ENCODE data around the gene EZR. TPM values are rescaled to one million over a fixed set of nuclear protein-coding genes. Genes with fewer than 3 reads are reported as not detected.

The EZR gene
- polyA plus RNA-seq, 2 of the 4 experiments (the other 2 are of a cell fraction): 219 to 254 TPM

GRCh38 chr6:158854214-158855101 is 35.3 kb upstream of the EZR start:
- Histone ChIP-seq H3K4me1 (peaks cover 81% of the 10 kb centered on the region), H3K4me2 (peak overlapping the region; percentile 79), H3K9me3 (no peaks in the 10 kb centered on the region), H3K27ac (peak overlapping the region; percentile 92 to 97), H3K4me3 (peak overlapping the region; percentile 23; the same call in 2 of the 3 replicates)
- ATAC-seq: no peak
- ChIA-PET POLR2A (interaction anchor here (1.0 to 3.1 kb wide), 5 partner anchors 13 to 55 kb away, joined by 3 to 42 read pairs (median 6); partner anchors contain the start of gene EZR), CTCF (interaction anchor here (0.7 to 2.5 kb wide), 5 partner anchors 9 to 116 kb away, joined by 3 to 11 read pairs (median 3); no protein-coding TSS in a partner anchor)
- no peak for FAIRE-seq
- 27% methylated on average over 7 of the region's 7 CpGs for WGBS (ENCODE audit: missing lambda C conversion rate)
- DNase-seq (ENCODE audit: low read depth in 1 of 2, low spot score in 1 of 2): no peak
- no peak for TF ChIP-seq NPAS2 (CRISPR knock-in tag; IDR thresholded peaks at IDR 0.05; ENCODE audit: borderline replicate concordance)
- TF ChIP-seq FOXS1 (CRISPR knock-in tag; IDR thresholded peaks at IDR 0.05): no peak
- TF ChIP-seq EHF (CRISPR knock-in tag; IDR thresholded peaks at IDR 0.05): peak; percentile 56; the same call in 1 of the 2 replicates
- TF ChIP-seq MAFK (IDR thresholded peaks at IDR 0.05; ENCODE audit: partially characterized antibody): peak; percentile 17
- peak; percentile 80; the same call in 1 of the 2 replicates for TF ChIP-seq RARB (CRISPR knock-in tag; IDR thresholded peaks at IDR 0.05)
- 0 out of 2 replicates have a peak, but pooled peaks have one; percentile 20 for TF ChIP-seq HOXA7 (CRISPR knock-in tag; IDR thresholded peaks at IDR 0.05)
- no peak for TF ChIP-seq FOSL2 (IDR thresholded peaks at IDR 0.05)
- 0 out of 2 replicates have a peak, but pooled peaks have one; percentile 22 for TF ChIP-seq FOSL2 (CRISPR knock-in tag; IDR thresholded peaks at IDR 0.05)

- Histone ChIP-seq H3K9me3 (no peaks in the 10 kb centered on the region), H3K4me3 (peak overlapping the region; percentile 23; the same call in 2 of the 3 replicates), H3K4me2 (peak overlapping the region; percentile 79), H3K27ac (peak overlapping the region; percentile 92 to 97), H3K4me1 (peaks cover 87% of the 10 kb centered on the region)
- ATAC-seq (no peak; a peak in 1 of 6 replicates), FAIRE-seq (no peak), DNase-seq (ENCODE audit: low read depth in 1 of 2, low spot score in 1 of 2) (peak in 1 of 2 experiments; percentile 26)
- 18% methylated on average over 6 of the region's 6 CpGs for WGBS (ENCODE audit: missing lambda C conversion rate)
- TF ChIP-seq BHLHE40 (IDR thresholded peaks at IDR 0.05; ENCODE audit: low read depth, low read length) (no peak), CBX8 (IDR thresholded peaks at IDR 0.05) (no peak), SREBF2 (IDR thresholded peaks at IDR 0.05) (no peak), KDM5A (IDR thresholded peaks at IDR 0.05) (no peak), CBX2 (IDR thresholded peaks at IDR 0.05; ENCODE audit: borderline replicate concordance, low read depth) (no peak), SMC3 (IDR thresholded peaks at IDR 0.05) (no peak), PHF8 (IDR thresholded peaks at IDR 0.05; ENCODE audit: borderline replicate concordance, low read depth) (no peak), FOXS1 (CRISPR knock-in tag; IDR thresholded peaks at IDR 0.05) (no peak)
- TF ChIP-seq, protein P1, sequence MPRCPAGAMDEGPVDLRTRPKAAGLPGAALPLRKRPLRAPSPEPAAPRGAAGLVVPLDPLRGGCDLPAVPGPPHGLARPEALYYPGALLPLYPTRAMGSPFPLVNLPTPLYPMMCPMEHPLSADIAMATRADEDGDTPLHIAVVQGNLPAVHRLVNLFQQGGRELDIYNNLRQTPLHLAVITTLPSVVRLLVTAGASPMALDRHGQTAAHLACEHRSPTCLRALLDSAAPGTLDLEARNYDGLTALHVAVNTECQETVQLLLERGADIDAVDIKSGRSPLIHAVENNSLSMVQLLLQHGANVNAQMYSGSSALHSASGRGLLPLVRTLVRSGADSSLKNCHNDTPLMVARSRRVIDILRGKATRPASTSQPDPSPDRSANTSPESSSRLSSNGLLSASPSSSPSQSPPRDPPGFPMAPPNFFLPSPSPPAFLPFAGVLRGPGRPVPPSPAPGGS (IDR thresholded peaks at IDR 0.05): no peak
- POLR2A ChIA-PET: interaction anchor here (1.0 to 3.1 kb wide), 5 partner anchors 14 to 54 kb away, joined by 3 to 42 read pairs (median 6); partner anchors contain the start of gene EZR
- CTCF ChIA-PET: interaction anchor here (0.8 to 2.5 kb wide), 3 partner anchors 10 to 117 kb away, joined by 3 to 11 read pairs (median 5); no protein-coding TSS in a partner anchor
These were observed 34.7 kb upstream of the EZR start for GRCh38 chr6:158853880-158854213.

- CTCF ChIA-PET: interaction anchor here (2.0 to 2.5 kb wide), 2 partner anchors 16 to 117 kb away, joined by 5 to 11 read pairs; no protein-coding TSS in a partner anchor
- 1% methylated on average over 13 of the region's 13 CpGs for WGBS (ENCODE audit: missing lambda C conversion rate)
- TF ChIP-seq HES2 (IDR thresholded peaks at IDR 0.05) (no peak), MAX (IDR thresholded peaks at IDR 0.05) (peak; percentile 88), FOSB (CRISPR knock-in tag; IDR thresholded peaks at IDR 0.05) (no peak), SMC3 (IDR thresholded peaks at IDR 0.05) (no peak; the same call in 2 of the 3 replicates), RCOR1 (IDR thresholded peaks at IDR 0.05; ENCODE audit: low read depth, low read length) (no peak), MAZ (IDR thresholded peaks at IDR 0.05; ENCODE audit: borderline replicate concordance, low read depth, low read length) (no peak), CHD2 (IDR thresholded peaks at IDR 0.05; ENCODE audit: low read length, partially characterized antibody) (no peak), RFX5 (IDR thresholded peaks at IDR 0.05) (no peak), CBX8 (IDR thresholded peaks at IDR 0.05) (no peak), TFCP2L1 (CRISPR knock-in tag; IDR thresholded peaks at IDR 0.05) (no peak), PHF8 (IDR thresholded peaks at IDR 0.05; ENCODE audit: borderline replicate concordance, low read depth) (no peak), FOXS1 (CRISPR knock-in tag; IDR thresholded peaks at IDR 0.05) (no peak), HDAC2 (IDR thresholded peaks at IDR 0.05) (no peak), TP53 (CRISPR knock-in tag; IDR thresholded peaks at IDR 0.05) (peak; percentile 43; the same call in 1 of the 2 replicates), ZFP36 (IDR thresholded peaks at IDR 0.05; ENCODE audit: borderline replicate concordance, partially characterized antibody) (no peak), CTCF (IDR thresholded peaks at IDR 0.05) (no peak), HOXA7 (CRISPR knock-in tag; IDR thresholded peaks at IDR 0.05) (no peak), POLR2A (IDR thresholded peaks at IDR 0.05; ENCODE audit: low read length) (no peak)
These were observed 34.1 kb upstream of the EZR start for GRCh38 chr6:158853072-158853879.

More at GRCh38 chr6:158853072-158853879, 34.1 kb upstream of the EZR start:
- POLR2A ChIA-PET: interaction anchor here (1.0 to 3.1 kb wide), 4 partner anchors 14 to 54 kb away, joined by 3 to 42 read pairs (median 4); no protein-coding TSS in a partner anchor
- peak; percentile 76 to 78 for ATAC-seq
- Histone ChIP-seq H3K4me2 (peak overlapping the region; percentile 79), H3K4me3 (peak overlapping the region; percentile 23; the same call in 2 of the 3 replicates), H3K9me3 (no peaks in the 10 kb centered on the region), H3K27ac (peak overlapping the region; percentile 92 to 97), H3K4me1 (peaks cover 87% of the 10 kb centered on the region)
- DNase-seq (ENCODE audit: low read depth in 1 of 2, low spot score in 1 of 2): peak; percentile 83 to 97
- FAIRE-seq: no peak

Data from A549 (cell line).